Activated T-cell treated with anti-CD3 and anti-CD28 coated beads, Interleukin-2, amount 50 U/mL, for 1 hour (primary cell): ENCODE data around the gene GLS.
A peak's percentile ranks its signal among the peaks of the same experiment; 100 is the strongest.
"Not testable (repeated sequence)": the region's sequence is repeated elsewhere in the genome, so short reads cannot be mapped to it uniquely, and the experiment has no call there.

Experiments
- DNase-seq: peaks from one replicate; pipeline ENCODE4 v3.0.0-alpha.2; 2020

The GLS gene

GRCh38 chr2:190880378-190881083, at the start of gene GLS:
Gene GLS, plus strand, starts transcription at chr2:190880821. Its CDS starts 264 bp downstream, at chr2:190881085.
- peak; percentile 95 for DNase-seq

DNA sequence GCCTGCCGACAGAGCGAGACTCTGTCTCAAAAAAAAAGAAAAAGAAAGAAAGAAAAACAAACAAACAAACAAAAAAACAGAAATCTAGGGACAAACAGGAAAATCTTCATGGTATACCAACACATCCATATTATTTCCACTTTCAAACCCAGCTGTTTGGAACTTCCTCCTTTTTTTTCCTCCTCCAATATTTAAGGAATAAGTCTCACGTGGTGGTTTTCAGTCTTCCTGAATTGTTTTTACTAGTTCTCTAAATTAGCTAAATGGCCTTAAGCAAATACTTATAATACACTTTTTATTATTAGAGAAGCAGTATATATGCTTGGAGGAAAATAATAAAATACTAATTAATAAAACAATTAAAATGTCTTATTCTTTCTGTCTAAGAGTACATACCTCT, 48.7 kb upstream of the GLS start:
- DNase-seq: no peak

GRCh38 chr2:190834890-190835208, 45.8 kb upstream of the GLS start:
- DNase-seq: no peak

DNA sequence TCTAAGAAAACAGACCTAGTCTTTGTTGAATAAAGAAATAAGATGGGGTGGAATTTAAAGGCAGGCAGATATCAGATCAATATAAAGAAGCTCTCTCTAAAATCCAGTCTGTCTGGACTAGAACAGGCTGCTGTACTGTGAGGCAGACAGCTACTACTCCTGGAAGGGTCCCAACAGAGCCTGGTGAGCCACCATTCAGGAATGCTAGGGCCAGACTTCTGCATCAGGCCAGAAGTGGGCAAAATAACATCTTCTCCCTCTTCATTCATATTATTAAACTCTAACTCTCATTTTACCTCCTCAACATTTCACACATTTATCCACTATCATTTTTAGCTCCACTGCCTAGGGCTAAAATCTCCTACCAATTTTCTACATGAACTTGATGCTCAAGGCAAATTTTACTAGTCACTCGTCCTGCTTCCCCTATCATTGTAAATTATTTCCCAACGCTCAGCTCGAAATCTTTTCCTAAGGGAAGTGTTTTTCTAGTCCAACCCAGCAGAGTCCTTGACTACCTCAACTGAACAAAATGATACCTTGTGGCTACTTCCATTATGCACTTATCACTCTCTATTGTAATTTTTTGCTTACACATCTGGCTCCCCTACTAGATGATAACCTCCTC, 45.2 kb upstream of the GLS start:
- no peak for DNase-seq

DNA sequence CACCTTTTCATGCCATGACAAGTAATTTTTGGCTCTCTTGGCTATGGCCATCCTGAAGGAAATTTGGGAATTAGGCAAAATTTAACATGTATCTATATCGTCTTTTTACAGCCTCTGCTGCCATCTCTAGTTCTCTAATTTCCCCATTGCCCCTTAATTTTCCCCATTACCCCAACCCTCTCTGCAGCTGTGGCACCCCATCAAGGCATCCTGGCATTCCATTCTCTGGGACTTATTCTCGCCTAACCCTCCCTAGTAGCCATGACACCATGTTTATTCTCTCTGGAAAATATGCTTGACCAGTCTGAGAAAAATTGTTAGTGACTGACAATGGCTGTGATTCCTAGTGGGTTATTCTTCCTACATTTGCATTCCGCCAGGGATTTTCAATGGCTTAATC, 43.9 kb upstream of the GLS start:
- DNase-seq: no peak

DNA sequence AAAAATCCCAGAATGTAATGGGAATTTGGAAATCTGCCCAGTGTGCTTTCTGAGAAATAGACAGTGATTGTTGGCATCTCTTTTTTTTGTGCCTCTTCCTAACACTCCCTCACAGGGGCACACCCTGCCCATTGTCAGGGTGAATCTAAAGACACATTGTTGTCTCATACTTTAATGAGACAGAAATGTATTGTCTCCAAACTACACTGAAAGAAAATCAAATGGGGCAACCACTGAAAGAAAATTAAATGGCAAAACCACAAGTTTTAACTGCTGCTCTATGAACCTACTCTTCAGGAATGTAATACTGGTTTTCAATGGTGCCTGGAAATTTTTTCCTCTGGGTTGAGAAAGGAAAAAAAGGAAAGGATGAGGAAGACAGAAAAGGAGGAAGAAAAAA, 43.2 kb upstream of the GLS start:
- no peak for DNase-seq

GRCh38 chr2:190837952-190838361, 42.7 kb upstream of the GLS start:
- no peak for DNase-seq

GRCh38 chr2:190838492-190838910, 42.1 kb upstream of the GLS start:
- no peak for DNase-seq

GRCh38 chr2:190840569-190841172, 40.0 kb upstream of the GLS start:
- no peak for DNase-seq

GRCh38 chr2:190841707-190842505, 38.7 kb upstream of the GLS start:
- DNase-seq: no peak

- no peak for DNase-seq
Observed at GRCh38 chr2:190842606-190843104, 38.0 kb upstream of the GLS start.

GRCh38 chr2:190843890-190844699, 36.5 kb upstream of the GLS start:
- no peak for DNase-seq

GRCh38 chr2:190844700-190845401, 35.8 kb upstream of the GLS start:
- DNase-seq: no peak

DNA sequence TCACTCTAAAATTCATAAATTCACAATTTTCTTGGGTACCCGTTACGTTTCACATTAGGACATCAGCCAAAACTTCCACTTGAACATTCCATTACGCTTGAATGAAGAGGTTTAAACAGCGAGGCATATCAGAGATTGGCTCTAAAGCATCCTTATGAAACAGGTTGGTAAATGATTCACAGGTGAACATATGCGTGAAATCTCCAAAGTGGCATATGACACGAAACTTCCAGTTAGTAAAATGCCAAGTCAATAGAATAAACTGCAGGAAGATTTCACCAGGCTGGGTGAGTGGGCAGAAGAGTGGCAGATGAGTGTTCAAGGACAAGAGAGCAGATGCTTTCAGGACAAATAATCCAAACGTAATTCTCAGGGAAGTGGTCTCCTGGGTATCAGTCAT, 33.9 kb upstream of the GLS start:
- no peak for DNase-seq

DNA sequence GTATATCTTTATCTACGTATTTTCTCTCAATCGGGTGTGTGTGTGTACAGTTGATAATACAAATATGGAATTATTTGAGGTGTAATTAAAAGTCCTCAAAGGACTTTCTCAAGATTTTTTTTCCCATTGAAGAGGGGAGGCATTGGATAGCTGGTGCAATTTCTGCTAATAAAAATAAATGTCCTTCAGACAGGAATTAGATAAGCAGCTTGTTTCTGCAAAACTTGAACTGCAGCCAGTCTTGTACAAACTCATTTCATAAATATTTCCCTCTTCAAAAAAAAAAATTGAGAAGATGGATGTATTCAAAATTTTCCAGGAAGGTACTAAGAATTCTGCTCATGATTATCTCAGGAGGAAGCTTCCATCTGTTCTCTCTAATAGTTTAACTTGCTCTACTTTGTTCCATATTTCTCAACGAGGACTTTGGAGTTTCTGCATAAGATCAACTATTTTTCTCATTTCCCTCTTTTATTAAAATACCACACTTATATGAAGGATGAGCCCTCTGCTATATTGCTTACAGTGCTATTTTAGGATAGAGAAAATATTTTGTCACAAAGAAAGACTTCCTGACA, 33.0 kb upstream of the GLS start:
- no peak for DNase-seq

- DNase-seq: no peak
Observed at GRCh38 chr2:190849774-190850173, 30.8 kb upstream of the GLS start.

DNA sequence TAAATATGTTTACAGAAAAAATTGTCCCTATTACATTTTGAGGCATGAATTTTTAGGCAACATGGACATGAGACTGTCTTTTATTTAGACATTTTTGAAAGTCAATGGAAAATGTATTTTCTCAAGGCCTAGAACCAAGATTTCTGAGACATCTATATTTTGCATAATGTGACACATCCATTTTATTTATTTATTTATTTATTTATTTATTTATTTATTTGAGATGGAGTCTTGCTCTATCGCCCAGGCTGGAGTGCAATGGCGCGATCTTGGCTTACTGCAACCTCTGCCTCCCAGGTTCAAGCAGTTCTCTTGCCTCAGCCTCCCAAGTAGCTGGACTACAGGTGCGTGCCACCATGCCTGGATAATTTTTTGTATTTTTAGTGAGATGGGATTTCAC, 27.6 kb upstream of the GLS start:
- not testable (repeated sequence) for DNase-seq

DNA sequence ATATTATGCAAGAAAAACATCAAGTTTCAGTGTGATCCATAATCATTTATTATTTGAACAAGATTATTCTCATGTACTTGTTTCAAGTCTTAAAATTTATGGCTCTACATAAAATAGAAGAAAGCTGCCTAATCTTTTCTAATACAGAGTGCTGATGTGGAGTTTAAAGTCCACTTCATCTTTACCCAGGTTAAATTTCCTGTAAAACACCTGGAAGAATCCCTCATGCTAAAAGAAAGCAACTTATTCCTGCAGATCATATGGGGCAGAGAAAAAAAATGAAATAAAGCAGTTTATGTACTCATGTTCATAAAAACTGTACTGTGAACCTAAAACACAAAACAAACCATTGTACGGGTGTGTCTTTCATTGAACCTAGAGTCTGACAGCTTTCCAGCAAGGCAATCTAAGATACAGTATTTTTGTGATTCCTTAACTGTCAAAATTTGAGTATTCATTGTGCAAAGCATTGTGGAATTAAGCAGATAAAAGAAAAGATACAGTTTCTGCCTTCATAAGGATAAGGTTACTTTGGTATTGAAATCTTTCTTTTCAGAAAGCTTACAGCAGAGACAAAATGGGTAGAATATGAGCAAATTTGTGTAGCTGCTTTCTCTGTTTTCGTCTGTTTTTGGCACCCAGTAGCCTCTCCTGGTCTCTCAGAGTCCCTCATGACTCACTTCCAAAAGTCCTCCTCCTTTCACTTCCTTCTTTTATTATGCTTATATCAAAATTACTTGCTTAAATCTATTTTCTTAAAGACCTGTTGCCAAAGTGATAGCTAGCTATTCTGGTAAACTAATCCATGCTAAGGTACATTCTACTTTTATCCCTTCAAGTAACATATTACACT, 26.9 kb upstream of the GLS start:
- no peak for DNase-seq

DNA sequence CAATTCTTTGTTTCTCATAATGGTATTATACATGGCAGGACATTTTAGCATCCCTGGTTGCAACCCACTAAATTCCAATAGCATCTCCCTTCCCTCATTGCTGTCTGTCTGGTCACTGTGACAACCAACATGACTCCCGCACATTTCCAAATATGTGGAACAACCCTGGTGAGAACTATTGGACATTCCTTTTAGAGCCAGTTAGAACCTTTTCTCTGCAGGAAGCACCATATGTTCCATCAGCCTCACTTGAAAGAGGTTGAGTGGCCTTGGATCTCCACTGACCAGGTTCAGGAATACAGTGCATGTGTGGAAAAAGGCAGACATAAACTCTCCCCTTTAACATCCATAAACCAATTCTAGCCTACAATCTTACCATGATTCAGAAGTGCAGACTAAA, 25.9 kb upstream of the GLS start:
- no peak for DNase-seq

- no peak for DNase-seq
Observed at GRCh38 chr2:190855245-190855644, 25.4 kb upstream of the GLS start.

GRCh38 chr2:190856985-190857384, 23.6 kb upstream of the GLS start:
- DNase-seq: no peak
